ENCODE measurements around the gene HNRNPF. TPM values are rescaled to one million over a fixed set of nuclear protein-coding genes. Genes with fewer than 3 reads are reported as not detected.
"Not testable (repeated sequence)": the region's sequence is repeated elsewhere in the genome, so short reads cannot be mapped to it uniquely, and the experiment has no call there.

The HNRNPF gene
- total RNA-seq, 2 donors from 2014 or later: 283 to 299 TPM

DNA sequence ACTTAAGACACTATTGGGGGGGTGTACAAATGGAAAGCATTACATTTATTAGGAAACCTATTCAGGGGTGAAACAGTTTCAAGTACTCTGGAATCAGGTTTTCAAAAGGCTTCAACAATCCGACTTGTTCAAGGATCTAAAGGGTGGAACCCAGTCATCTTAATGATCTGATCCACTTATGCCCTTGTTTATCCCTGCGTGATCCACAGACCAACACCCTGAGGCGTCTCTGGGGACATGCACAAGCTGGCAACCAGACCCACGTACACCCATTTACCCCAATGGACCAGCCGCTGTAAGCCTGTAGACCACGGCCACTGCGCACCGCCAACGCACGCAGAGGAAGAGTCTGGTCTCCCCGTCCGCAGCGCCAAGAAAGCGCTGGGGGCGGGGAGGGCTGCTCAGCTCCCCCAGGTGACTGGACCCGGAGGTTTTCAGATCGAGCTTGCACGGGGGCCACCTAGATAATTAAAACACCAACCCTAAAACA, 13.4 kb downstream of the HNRNPF start:
- TF ChIP-seq, protein P1, sequence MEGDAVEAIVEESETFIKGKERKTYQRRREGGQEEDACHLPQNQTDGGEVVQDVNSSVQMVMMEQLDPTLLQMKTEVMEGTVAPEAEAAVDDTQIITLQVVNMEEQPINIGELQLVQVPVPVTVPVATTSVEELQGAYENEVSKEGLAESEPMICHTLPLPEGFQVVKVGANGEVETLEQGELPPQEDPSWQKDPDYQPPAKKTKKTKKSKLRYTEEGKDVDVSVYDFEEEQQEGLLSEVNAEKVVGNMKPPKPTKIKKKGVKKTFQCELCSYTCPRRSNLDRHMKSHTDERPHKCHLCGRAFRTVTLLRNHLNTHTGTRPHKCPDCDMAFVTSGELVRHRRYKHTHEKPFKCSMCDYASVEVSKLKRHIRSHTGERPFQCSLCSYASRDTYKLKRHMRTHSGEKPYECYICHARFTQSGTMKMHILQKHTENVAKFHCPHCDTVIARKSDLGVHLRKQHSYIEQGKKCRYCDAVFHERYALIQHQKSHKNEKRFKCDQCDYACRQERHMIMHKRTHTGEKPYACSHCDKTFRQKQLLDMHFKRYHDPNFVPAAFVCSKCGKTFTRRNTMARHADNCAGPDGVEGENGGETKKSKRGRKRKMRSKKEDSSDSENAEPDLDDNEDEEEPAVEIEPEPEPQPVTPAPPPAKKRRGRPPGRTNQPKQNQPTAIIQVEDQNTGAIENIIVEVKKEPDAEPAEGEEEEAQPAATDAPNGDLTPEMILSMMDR (conservative IDR thresholded peaks at IDR 0.05): no peak
- peak overlapping the region; percentile 100 for H3K4me3 ChIP-seq (ENCODE audit: low read length)
- peaks cover 72% of the 10 kb centered on the region for H3K36me3 ChIP-seq (ENCODE audit: control insufficient read depth, insufficient read depth, low read length)
- peak overlapping the region; percentile 95 for H3K27ac ChIP-seq (ENCODE audit: low read depth, low read length)
- Mint-ChIP-seq H3K4me3 (peak overlapping the region; percentile 98), H3K36me3 (ENCODE audit: low read depth) (peaks cover 58% of the 10 kb centered on the region), H3K4me1 (peaks cover 46% of the 10 kb centered on the region), H3K27me3 (ENCODE audit: insufficient read depth) (no peaks in the 10 kb centered on the region), H3K9me3 (no peaks in the 10 kb centered on the region), H3K27ac (peak overlapping the region; percentile 100)
- no peaks in the 10 kb centered on the region for H3K9me3 ChIP-seq (ENCODE audit: control insufficient read depth, low read length)
- H3K9ac ChIP-seq (ENCODE audit: extremely low read depth, low read length, poor library complexity, severe bottlenecking): peak overlapping the region; percentile 100
- peaks cover 11% of the 10 kb centered on the region for H3K4me1 ChIP-seq (ENCODE audit: control insufficient read depth, insufficient read depth, low read length)
- no peaks in the 10 kb centered on the region for H3K27me3 ChIP-seq (ENCODE audit: control insufficient read depth, insufficient read depth, low read length, poor library complexity, severe bottlenecking)
- WGBS, 2 experiments (ENCODE audit: insufficient coverage in 1 of 2, insufficient read length in 1 of 2): 3 to 9% methylated on average over 10 to 18 of the region's 18 CpGs
- no peak for DNase-seq

DNA sequence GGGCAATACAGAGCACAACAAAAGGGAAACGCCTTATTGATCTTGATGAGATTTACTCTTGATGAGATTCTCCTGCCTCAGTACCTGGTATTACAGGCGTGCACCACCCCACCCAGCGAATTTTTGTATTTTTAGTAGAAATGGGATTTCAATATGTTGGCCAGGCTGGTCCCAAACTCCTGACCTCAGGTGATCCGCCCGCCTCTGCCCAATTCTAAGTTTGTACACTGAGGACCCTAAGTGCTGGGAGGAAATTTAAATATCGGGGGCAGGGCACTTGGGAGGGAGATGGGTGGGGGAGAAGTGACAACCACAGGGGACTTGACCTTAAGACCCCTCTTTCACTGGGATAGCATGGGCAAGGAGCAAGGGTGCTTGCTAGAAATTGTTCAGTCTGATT, 14.1 kb downstream of the HNRNPF start:
- peaks cover 54% of the 10 kb centered on the region for H3K4me1 Mint-ChIP-seq

DNA sequence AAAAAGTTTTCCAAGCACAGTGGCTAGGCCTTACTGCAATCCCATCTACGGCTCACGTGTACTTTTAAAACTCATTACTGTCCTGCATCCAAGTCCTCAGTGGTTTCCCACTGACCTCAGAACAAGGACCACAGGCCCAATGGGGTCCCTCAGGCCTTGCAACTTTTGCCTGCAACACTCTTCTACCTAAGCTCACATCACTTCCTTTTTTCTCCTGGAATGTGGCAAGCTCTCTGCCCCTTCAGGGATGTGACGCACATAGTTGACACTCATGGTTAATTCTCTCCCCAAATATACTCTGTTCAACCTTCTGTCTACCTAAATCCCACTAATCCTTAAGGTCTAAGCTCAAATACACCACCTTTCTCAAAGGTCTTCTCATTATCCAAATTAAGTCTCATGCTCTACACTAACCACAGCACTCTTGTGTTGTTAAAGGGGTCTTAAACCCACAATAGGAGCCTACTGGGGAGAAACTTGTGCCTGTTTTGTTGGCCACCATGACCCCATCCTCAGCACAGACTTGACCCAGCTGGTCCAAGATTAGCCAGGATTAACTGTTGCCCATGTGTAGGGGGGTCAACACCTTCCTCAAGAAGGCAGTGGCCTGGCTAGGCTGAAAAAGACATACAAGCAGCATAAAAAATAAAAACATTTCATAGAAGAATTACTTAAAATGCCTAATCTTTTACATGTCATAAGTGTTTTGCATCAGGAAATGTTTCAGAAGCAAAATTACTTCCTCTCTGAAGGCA, 15.2 kb downstream of the HNRNPF start:
- Histone ChIP-seq H3K4me1 (ENCODE audit: control insufficient read depth, insufficient read depth, low read length) (peaks cover 16% of the 10 kb centered on the region), H3K27me3 (ENCODE audit: control insufficient read depth, insufficient read depth, low read length, poor library complexity, severe bottlenecking) (no peaks in the 10 kb centered on the region), H3K4me3 (ENCODE audit: low read length) (peak overlapping the region; percentile 100), H3K9me3 (ENCODE audit: control insufficient read depth, low read length) (no peaks in the 10 kb centered on the region), H3K9ac (ENCODE audit: extremely low read depth, low read length, poor library complexity, severe bottlenecking) (no peak overlapping the region), H3K36me3 (ENCODE audit: control insufficient read depth, insufficient read depth, low read length) (peaks cover 71% of the 10 kb centered on the region), H3K27ac (ENCODE audit: low read depth, low read length) (no peak overlapping the region)
- Mint-ChIP-seq H3K27me3 (ENCODE audit: insufficient read depth) (no peaks in the 10 kb centered on the region), H3K4me3 (peak overlapping the region; percentile 98), H3K36me3 (ENCODE audit: low read depth) (peaks cover 68% of the 10 kb centered on the region), H3K4me1 (peaks cover 53% of the 10 kb centered on the region), H3K27ac (peak overlapping the region; percentile 26), H3K9me3 (no peaks in the 10 kb centered on the region)
- 96 to 100% methylated on average over 3 of the region's 3 CpGs for WGBS, 2 experiments (ENCODE audit: insufficient coverage in 1 of 2, insufficient read length in 1 of 2)
- DNase-seq: no peak
- TF ChIP-seq, protein P1 (conservative IDR thresholded peaks at IDR 0.05): no peak

More for the DNA sequence above, 14.1 kb downstream of the HNRNPF start:
- H3K36me3 ChIP-seq (ENCODE audit: control insufficient read depth, insufficient read depth, low read length): peaks cover 72% of the 10 kb centered on the region
- H3K27me3 ChIP-seq (ENCODE audit: control insufficient read depth, insufficient read depth, low read length, poor library complexity, severe bottlenecking): no peaks in the 10 kb centered on the region
- H3K9me3 ChIP-seq (ENCODE audit: control insufficient read depth, low read length): no peaks in the 10 kb centered on the region
- peaks cover 65% of the 10 kb centered on the region for H3K36me3 Mint-ChIP-seq (ENCODE audit: low read depth)
- peak overlapping the region; percentile 100 for H3K4me3 ChIP-seq (ENCODE audit: low read length)
- H3K27me3 Mint-ChIP-seq (ENCODE audit: insufficient read depth): no peaks in the 10 kb centered on the region
- 80 to 81% methylated on average over 3 to 6 of the region's 6 CpGs for WGBS, 2 experiments (ENCODE audit: insufficient coverage in 1 of 2, insufficient read length in 1 of 2)
- H3K4me3 Mint-ChIP-seq: peak overlapping the region; percentile 98
- H3K4me1 ChIP-seq (ENCODE audit: control insufficient read depth, insufficient read depth, low read length): peaks cover 16% of the 10 kb centered on the region
- no peak overlapping the region for H3K27ac ChIP-seq (ENCODE audit: low read depth, low read length)
- H3K27ac Mint-ChIP-seq: peak overlapping the region; percentile 100
- peak overlapping the region; percentile 100 for H3K9ac ChIP-seq (ENCODE audit: extremely low read depth, low read length, poor library complexity, severe bottlenecking)
- DNase-seq: no peak
- TF ChIP-seq, protein P1 (conservative IDR thresholded peaks at IDR 0.05): no peak
- H3K9me3 Mint-ChIP-seq: no peaks in the 10 kb centered on the region

DNA sequence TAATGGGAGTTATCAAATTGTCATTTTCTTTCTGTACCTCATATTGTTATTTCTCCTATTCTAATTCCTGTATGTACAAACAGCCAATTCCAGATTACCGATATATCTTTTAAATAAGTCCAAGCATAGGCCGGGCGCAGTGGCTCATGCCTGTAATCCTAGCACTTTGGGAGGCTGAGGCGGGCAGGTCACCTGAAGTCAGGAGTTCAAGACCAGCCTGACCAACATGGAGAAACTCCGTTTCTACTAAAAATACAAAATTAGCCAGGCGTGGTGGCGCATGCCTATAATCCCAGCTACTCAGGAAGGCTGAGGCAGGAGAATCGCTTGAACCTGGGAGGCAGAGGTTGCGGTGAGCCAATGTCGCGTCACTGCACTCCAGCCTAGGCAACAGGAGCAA, 15.8 kb downstream of the HNRNPF start:
- H3K4me3 Mint-ChIP-seq: not testable (repeated sequence)
- peaks cover 71% of the 10 kb centered on the region for H3K36me3 Mint-ChIP-seq (ENCODE audit: low read depth)

More for the DNA sequence above, 15.8 kb downstream of the HNRNPF start:
- H3K4me1 Mint-ChIP-seq: peaks cover 53% of the 10 kb centered on the region
- not testable (repeated sequence) for DNase-seq; H3K27me3 Mint-ChIP-seq (ENCODE audit: insufficient read depth); H3K27ac Mint-ChIP-seq; H3K27ac ChIP-seq (ENCODE audit: low read depth, low read length); H3K9me3 Mint-ChIP-seq; H3K27me3 ChIP-seq (ENCODE audit: control insufficient read depth, insufficient read depth, low read length, poor library complexity, severe bottlenecking); H3K9me3 ChIP-seq (ENCODE audit: control insufficient read depth, low read length); H3K9ac ChIP-seq (ENCODE audit: extremely low read depth, low read length, poor library complexity, severe bottlenecking)
- WGBS, 2 experiments (ENCODE audit: insufficient coverage in 1 of 2, insufficient read length in 1 of 2): 96% methylated on average over 7 to 11 of the region's 11 CpGs
- peak overlapping the region; percentile 100 for H3K4me3 ChIP-seq (ENCODE audit: low read length)
- H3K36me3 ChIP-seq (ENCODE audit: control insufficient read depth, insufficient read depth, low read length): peaks cover 73% of the 10 kb centered on the region
- H3K4me1 ChIP-seq (ENCODE audit: control insufficient read depth, insufficient read depth, low read length): peaks cover 16% of the 10 kb centered on the region
